Stimulated activated CD4-positive, alpha-beta T cell treated with anti-CD3 and anti-CD28 coated beads, Interleukin-12 subunit alpha, Interleukin-12 subunit beta, amount 100 ng/mL, for 4 hours (primary cell): ENCODE measurements around the gene CST11.
"Not testable (repeated sequence)": the region's sequence is repeated elsewhere in the genome, so short reads cannot be mapped to it uniquely, and the experiment has no call there.

Source experiments
- DNase-seq: peaks from one replicate; pipeline ENCODE4 v3.0.0-alpha.2; 2020

CST11 gene, protein sequence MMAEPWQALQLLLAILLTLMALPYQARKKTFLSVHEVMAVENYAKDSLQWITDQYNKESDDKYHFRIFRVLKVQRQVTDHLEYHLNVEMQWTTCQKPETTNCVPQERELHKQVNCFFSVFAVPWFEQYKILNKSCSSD

GRCh38 chr20:23452776-23453175 lies at the start of gene CST11:
CST11 (minus strand) TSS chr20:23452876; CDS start chr20:23452811, 65 bp downstream.
- DNase-seq, result no peak

DNA sequence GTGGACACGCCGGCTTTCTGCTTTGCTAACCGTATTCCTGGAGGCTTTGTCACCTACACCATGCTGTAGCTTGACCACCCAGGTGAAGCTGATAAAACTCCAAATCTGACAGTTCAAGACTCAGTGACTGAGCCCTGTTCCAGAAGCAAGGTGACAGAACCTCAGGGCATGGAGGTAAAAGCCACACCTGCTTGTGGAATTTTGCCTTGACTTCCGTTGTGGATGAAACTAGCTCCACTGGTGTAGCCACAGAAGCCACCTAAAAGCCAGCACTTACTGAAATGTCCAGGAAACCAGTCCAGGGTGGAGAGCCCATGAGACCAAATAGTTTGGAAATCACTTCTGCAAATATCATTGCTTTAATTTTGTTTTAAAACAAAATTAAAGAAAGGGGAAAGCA lies 49.2 kb upstream of the CST11 start:
- DNase-seq, result no peak

DNA sequence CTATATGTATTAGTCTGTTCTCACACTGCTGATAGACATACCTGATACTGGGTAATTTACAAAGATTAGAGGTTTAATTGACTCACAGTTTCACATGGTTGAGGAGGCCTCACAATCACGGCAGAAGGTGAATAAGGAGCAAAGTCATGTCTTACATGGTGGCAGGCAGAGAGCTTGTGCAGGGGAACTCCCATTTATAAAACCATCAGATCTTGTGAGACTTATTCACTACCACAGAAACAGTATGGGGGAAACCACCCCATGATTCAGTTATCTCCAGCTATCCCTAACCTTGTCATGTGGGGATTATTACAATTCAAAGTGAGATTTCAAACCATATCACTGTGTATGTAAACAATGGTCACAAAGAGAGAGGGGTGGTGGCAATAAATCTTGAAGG lies 44.9 kb upstream of the CST11 start:
- no peak for DNase-seq

- DNase-seq, result no peak
Measured at GRCh38 chr20:23493172-23493772, 40.6 kb upstream of the CST11 start.

GRCh38 chr20:23492292-23492691 lies 39.6 kb upstream of the CST11 start:
- peak; percentile 6 for DNase-seq

GRCh38 chr20:23490817-23491216 lies 38.1 kb upstream of the CST11 start, which contains the start of gene CST8:
CST8 (plus strand) TSS chr20:23491117; CDS start chr20:23491668, 551 bp downstream.
- DNase-seq, result no peak

DNA sequence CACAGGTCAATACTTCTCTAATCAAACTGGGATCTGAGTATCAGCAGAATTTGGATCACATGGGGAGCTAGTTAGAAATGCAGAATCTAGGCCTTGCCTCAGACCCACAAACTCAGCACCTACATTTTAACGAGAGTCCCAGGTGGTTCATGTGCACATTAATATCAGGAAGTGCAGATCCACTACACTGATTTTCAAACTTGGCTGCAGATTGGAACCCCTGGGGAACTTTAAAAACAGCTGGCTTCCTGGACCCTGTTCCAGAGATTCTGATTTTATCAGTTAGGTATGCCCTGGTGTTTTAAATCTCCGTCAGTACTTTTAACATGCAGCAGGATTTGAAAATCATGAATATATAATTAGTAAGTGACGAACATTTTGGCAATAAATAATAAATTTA lies 36.3 kb upstream of the CST11 start:
- DNase-seq, result no peak

DNA sequence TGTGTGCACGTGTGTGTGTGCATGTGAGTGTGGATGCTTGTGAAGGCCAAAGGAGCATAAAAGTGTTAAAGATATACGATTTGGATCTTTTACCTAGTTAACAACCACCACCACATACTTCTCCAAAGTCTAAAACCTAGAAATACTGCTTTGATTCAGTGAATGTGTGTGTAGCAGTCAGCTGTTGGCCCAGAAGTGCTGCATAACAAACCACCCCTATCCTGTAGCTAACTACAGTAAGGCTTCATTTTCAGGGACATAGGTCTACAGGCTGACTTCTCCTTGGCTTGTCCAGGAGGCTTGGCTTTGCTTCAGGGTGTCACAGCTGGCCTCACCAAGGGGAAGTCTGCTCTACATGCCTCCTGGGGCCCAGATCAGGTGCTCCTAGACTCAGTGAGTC lies 35.8 kb upstream of the CST11 start:
- DNase-seq, result no peak

DNA sequence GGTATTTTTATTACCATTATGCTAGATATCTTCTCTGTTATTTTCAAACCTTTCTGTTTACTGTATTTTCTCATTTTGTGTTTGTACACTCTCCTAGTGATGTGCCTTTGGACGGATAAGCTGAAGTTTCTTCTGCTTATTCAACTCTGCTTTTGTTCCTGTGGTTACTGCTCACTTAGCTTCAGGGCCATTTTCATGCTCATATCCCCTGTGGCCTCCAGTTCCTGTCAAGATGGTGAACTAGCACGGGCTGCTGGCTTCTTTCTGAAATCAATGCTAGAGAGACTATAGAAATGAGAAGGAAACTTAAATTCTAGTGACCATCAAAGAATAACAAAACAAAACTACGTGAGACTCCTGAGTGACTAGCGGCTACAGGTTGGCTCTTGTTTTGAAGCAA lies 31.4 kb upstream of the CST11 start:
- DNase-seq, result no peak

- DNase-seq, result no peak
Measured at GRCh38 chr20:23482138-23482537, 29.5 kb upstream of the CST11 start.

- no peak for DNase-seq
Measured at GRCh38 chr20:23479043-23479442, 26.4 kb upstream of the CST11 start.

DNA sequence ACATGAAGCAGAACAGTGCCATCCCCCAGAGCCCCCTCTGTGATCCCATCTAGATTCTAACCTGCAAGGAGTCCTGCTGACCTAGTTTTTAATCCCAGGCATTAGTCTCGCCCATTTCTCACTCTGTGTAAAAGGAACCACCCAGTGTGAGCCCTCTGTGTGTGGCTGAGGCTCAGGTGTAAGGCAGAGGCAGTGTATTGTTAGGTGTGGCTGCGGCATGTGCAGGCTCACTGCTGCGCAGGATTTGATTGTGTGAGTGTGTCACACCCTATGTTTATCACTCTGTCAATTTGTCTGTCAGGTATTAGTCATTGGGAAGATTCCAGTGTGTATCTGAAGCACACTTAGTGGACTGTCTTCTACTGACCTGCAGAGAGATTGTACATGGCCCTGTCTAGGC lies 24.5 kb upstream of the CST11 start:
- no peak for DNase-seq

DNA sequence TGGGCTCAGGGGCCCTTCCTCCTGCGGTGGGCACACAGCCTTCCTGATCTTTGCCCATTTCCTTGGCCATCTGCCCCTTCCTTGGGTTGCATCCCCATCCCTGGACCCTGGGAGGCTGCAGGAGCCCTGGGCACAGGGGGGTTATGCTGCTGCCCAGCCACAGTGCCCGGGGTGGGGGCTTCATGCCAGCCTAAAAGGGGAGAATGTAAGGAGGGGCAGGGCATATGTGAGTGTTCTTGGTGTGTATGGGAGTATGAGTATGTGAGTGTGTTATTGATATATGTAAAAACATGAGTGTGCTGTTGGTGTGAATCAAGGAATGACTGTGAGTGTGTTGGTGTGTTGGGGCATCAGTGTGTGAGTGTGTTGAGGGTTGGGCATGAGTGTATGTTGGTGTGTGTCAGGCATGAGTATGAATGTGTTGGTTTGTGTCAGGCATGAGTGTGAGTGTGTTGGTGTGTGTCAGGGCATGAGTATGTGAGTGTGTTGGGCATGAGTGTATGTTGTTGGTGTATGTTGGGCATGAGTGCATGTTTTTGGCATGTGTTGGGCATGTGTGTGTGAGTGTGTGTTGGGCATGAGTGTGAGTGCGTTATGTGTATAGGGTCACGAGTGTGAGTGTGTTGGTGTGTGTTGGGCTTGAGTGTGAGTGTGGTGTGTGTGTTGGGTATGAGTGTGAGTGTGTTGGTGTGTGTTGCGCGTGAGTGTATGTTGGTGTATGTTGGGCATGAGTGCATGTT lies 23.5 kb upstream of the CST11 start:
- DNase-seq, result no peak

- no peak for DNase-seq
Measured at GRCh38 chr20:23475395-23475794, 22.7 kb upstream of the CST11 start.

DNA sequence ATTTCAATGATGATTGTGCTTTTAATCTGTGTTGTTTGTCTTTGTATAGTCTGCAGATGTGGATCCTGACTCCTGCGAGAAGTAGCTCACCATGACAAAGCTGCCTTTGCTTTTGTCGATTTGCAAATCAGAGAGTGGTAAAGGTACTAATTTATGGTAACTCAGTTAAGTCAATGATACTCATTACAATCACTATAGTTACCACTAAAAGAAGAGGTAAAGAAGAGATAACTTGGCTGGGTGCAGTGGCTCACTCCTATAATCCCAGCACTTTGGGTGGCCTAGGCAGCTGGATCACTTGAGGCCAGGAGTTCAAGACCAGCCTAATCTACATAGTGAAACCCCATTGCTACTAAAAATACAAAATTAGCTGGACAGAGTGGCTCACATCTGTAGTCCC lies 20.6 kb upstream of the CST11 start:
- not testable (repeated sequence) for DNase-seq

GRCh38 chr20:23472306-23472705 lies 19.6 kb upstream of the CST11 start:
- not testable (repeated sequence) for DNase-seq

GRCh38 chr20:23466961-23467360 lies 14.3 kb upstream of the CST11 start:
- not testable (repeated sequence) for DNase-seq

DNA sequence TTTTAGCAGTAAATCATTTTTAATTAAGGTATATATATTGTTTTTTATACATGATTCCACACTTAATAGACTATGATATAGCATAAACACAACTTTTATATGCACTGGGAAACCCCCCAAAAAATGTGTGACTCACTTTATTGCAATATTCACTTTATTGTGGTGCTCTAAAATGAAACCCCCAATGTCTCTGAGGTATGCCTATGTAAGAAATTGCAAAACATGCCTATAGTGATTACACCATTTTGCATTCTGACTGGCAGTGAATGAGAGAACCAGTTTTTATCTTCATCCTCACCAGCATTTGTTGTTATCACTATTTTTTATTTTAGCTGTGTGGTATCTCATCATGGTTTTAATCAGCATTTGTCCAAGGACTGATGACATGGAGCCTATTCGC lies 8.5 kb upstream of the CST11 start:
- no peak for DNase-seq

- DNase-seq, result no peak
Measured at GRCh38 chr20:23459461-23460150, 6.9 kb upstream of the CST11 start.

GRCh38 chr20:23456873-23457272 lies 4.2 kb upstream of the CST11 start:
- DNase-seq, result no peak

DNA sequence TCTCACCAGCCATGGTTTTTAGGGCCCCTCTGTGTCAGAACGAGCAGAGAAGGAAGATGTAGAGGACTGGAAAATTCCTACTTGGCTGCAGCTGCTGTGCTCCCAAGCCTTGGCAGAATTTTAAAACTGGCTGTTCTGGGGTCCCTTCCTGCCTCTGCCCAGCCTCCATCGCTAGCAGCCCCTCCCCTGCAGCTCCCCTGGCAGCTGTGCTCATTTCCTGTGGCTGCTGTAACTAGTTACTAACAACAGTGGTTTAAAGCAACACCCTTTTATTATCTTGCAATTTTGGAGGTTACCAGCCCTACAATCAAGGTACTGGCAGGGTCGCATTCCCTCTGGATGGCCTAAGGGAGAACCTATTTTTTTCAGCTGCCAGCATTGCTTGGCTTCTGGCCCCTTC lies 3.7 kb upstream of the CST11 start:
- DNase-seq, result no peak

DNA sequence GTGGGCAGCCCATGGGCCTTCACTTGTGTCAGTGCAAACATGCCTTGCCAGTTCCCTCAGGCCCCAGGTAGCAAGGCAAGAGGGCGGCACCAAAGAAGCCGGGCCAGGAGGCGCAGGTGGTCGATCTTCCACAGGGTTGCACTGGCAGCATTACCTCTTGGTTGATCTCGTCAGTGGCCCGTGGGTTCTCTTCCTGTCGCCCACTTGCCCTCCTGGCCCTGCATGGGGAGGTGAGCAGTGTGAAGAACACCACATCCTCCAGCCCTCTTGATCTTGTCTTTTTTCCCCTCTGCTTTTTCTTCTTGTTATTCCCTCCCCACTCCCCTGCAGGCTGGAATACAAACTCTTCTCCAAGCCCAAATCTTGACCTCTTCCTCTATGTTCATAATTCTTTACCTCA lies 3.0 kb upstream of the CST11 start:
- no peak for DNase-seq

GRCh38 chr20:23454816-23455215 lies 2.1 kb upstream of the CST11 start:
- no peak for DNase-seq
